ENCODE results near the gene AHNAK.

Gene AHNAK

DNA sequence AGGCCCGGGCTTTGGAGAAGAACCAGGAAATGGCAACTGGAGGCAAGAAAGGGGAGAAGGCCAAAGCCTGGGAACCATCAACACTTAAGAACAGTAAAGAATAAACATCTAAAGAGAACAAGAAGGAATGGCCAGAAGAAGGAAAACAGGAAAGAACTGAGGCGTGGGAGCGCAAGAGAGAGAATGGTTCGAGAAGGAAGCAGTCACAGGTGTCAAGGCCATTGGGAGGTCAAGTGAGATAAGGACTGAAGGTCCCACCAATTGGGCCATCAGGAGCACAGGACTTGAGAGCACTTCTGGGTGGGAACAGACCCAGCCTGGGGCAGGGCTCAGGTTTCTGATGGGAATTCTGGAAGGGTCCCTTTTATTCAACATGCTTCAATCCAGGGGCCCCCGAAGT is 128.5 kb downstream of the AHNAK start:
- TF ChIP-seq, protein P1, sequence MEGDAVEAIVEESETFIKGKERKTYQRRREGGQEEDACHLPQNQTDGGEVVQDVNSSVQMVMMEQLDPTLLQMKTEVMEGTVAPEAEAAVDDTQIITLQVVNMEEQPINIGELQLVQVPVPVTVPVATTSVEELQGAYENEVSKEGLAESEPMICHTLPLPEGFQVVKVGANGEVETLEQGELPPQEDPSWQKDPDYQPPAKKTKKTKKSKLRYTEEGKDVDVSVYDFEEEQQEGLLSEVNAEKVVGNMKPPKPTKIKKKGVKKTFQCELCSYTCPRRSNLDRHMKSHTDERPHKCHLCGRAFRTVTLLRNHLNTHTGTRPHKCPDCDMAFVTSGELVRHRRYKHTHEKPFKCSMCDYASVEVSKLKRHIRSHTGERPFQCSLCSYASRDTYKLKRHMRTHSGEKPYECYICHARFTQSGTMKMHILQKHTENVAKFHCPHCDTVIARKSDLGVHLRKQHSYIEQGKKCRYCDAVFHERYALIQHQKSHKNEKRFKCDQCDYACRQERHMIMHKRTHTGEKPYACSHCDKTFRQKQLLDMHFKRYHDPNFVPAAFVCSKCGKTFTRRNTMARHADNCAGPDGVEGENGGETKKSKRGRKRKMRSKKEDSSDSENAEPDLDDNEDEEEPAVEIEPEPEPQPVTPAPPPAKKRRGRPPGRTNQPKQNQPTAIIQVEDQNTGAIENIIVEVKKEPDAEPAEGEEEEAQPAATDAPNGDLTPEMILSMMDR (IDR thresholded peaks at IDR 0.05; ENCODE audit: extremely low read depth, insufficient read depth, missing control alignments), result no peak
- no peak for DNase-seq (ENCODE audit: low spot score)
- in situ Hi-C loops (cut with MboI; ENCODE audit: low pct_unique_long_range_greater_than_20kb, low sequenced_read_pairs, unreplicated experiment), result loop anchor here (25.0 kb wide), 1 partner anchor 444 kb away; no protein-coding TSS in a partner anchor

DNA sequence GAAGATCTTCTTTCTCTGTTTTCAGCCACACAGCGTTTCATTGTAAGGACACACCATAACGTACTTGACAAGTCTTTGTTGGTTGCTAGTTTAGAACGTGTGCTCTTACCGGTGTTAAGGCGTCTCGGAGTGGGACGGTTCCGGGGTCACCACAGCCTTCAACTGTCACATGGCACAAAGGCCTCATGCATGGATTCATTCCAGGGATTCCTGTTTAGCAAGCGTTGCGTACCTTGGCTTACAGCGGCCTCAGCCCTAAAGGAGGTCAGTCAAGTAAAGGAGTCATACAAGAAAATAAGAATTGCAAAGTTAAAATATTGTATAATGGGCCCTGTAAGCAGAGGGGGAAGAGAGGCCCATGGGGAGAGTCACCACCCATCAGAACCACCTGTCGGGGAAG is 130.0 kb downstream of the AHNAK start:
- in situ Hi-C loops (cut with MboI; ENCODE audit: low pct_unique_long_range_greater_than_20kb, low sequenced_read_pairs, unreplicated experiment), result loop anchor here (25.0 kb wide), 1 partner anchor 446 kb away; no protein-coding TSS in a partner anchor
- no peak for DNase-seq (ENCODE audit: low spot score)
- TF ChIP-seq, protein P1 (IDR thresholded peaks at IDR 0.05; ENCODE audit: extremely low read depth, insufficient read depth, missing control alignments), result no peak

DNA sequence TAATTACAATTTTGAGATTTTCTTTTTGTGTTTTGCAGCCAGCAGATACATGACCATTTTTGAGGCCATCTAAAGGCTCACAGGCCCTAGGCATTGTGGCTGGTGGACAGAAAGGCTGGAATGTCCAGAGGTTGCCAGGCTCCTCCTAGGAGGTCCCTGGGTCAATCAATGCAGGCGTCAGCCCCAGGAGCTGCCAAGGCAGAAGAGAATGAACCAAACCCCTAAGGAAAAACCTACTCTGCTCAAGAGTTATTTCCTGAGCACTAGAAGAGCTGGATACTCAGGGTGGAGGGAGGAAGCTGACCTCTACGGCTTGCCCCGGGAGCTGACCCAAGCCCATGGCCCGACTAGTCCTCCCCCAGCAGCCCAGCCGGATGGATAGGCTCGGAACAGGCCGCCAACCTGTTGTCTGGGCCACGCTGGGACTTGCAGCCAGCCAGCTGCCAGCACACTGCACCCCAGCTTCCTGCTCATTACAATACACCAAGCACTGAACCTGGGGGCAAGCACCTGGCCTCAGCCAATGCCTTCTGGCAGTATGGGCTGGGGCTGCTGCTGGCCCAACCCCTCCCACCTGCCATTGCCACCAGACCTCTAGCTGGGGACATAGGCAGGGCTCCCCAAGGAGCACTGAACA is 133.4 kb downstream of the AHNAK start:
- DNase-seq (ENCODE audit: low spot score), result no peak
- in situ Hi-C loops (cut with MboI; ENCODE audit: low pct_unique_long_range_greater_than_20kb, low sequenced_read_pairs, unreplicated experiment), result loop anchor here (25.0 kb wide), 1 partner anchor 449 kb away; no protein-coding TSS in a partner anchor
- TF ChIP-seq, protein P1 (IDR thresholded peaks at IDR 0.05; ENCODE audit: extremely low read depth, insufficient read depth, missing control alignments), result no peak

DNA sequence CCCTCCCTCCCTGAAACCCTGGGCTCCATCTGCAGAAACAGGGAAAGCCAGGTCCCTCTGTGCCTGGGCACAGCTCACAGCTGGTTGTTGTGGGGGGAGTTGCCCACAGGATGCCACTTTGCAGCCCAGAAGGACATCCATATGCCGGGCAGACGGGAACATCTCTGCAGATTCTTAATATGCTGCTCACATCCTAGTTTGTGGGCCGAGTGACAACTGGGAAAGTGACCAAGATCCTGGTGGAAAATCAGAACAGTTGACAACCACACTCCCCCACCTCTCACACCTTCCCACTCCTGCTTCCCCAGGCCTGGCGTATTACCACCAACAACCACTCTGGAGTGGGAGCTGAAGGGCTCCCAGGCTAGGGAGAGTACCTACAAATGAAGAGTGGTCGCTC is 135.1 kb downstream of the AHNAK start:
- in situ Hi-C loops (cut with MboI; ENCODE audit: low pct_unique_long_range_greater_than_20kb, low sequenced_read_pairs, unreplicated experiment), result loop anchor here (25.0 kb wide), 1 partner anchor 451 kb away; no protein-coding TSS in a partner anchor
- TF ChIP-seq, protein P1 (IDR thresholded peaks at IDR 0.05; ENCODE audit: extremely low read depth, insufficient read depth, missing control alignments), result no peak
- no peak for DNase-seq (ENCODE audit: low spot score)

DNA sequence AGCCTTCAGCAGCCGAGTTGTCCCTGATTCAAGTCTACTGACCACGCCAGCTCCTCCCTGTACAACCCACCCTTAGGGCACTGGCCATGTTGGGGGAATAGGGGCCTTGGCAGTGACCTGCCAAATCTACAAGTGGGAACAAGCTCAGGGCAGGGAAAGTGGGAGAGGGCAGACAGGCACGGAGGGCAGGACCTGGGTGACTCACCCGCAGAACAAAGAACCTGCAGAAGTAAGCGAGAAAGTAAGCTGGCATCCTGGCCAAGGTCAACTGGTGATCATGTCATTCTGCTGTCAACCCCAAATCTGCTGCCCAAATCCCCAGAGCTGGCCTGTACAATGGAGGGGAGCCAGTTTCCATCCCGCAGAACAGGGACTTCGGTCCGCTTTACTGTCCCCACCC is 135.6 kb downstream of the AHNAK start:
- TF ChIP-seq, protein P1 (IDR thresholded peaks at IDR 0.05; ENCODE audit: extremely low read depth, insufficient read depth, missing control alignments), result no peak
- in situ Hi-C loops (cut with MboI; ENCODE audit: low pct_unique_long_range_greater_than_20kb, low sequenced_read_pairs, unreplicated experiment), result loop anchor here (25.0 kb wide), 1 partner anchor 451 kb away; no protein-coding TSS in a partner anchor
- no peak for DNase-seq (ENCODE audit: low spot score)

DNA sequence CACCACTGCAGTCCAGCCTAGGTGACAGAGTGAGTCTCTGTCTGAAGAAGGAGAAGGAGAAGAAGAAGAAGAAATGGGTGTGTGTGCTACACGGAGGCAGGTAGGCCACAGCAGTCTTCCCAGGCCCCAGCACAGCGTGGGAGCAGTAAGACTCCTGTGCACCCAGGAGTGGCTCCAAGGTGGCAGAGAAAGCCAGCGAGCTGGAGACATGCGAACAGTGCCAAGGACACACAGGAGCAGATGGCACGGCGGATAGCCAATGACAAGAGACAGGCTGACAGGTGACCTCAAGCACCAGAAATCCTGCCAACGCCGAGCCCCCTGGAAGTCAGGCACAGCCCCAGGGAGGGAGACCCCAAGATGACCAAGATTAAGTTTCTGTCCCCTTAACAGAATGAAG is 136.8 kb downstream of the AHNAK start:
- TF ChIP-seq, protein P1 (IDR thresholded peaks at IDR 0.05; ENCODE audit: extremely low read depth, insufficient read depth, missing control alignments), result no peak
- DNase-seq (ENCODE audit: low spot score), result no peak
- in situ Hi-C loops (cut with MboI; ENCODE audit: low pct_unique_long_range_greater_than_20kb, low sequenced_read_pairs, unreplicated experiment), result loop anchor here (25.0 kb wide), 1 partner anchor 452 kb away; no protein-coding TSS in a partner anchor

Measured in GM13977 (cell line).